Neuronal stem cell (in vitro differentiated cells): ENCODE results near the gene SNX24.

Source experiments
- DNase-seq: peaks from one replicate; pipeline ENCODE4 v3.0.0-alpha.2; 2013; ENCODE audit warnings: low spot score
- H2AFZ ChIP-seq: one replicate; pipeline ENCODE4 v1.6.1; 2013; ENCODE audit warnings: mild to moderate bottlenecking, low read length, inconsistent platforms
- H2AK5ac ChIP-seq: 2 replicates; pipeline ENCODE4 v1.6.1; 2013; ENCODE audit warnings: low read depth, mild to moderate bottlenecking, inconsistent platforms, low read length, moderate library complexity, mixed read lengths
- H2BK120ac ChIP-seq: 2 replicates; pipeline ENCODE4 v1.6.1; 2013; ENCODE audit warnings: low read depth, mild to moderate bottlenecking, inconsistent platforms, low read length, moderate library complexity, mixed read lengths
- H2BK12ac ChIP-seq: one replicate; pipeline ENCODE4 v1.6.1; 2013; ENCODE audit warnings: low read length, inconsistent platforms
- H2BK15ac ChIP-seq: 2 replicates; pipeline ENCODE4 v1.6.1; 2013; ENCODE audit warnings: mild to moderate bottlenecking, low read length, inconsistent platforms, mixed read lengths
- H2BK5ac ChIP-seq: one replicate; pipeline ENCODE4 v1.6.1; 2013; ENCODE audit warnings: inconsistent platforms, mild to moderate bottlenecking, low read length, moderate library complexity
- H3K14ac ChIP-seq: one replicate; pipeline ENCODE4 v1.6.1; 2013; ENCODE audit warnings: low read length, inconsistent platforms
- H3K18ac ChIP-seq: 2 replicates; pipeline ENCODE4 v1.6.1; 2013; ENCODE audit warnings: low read length, inconsistent platforms
- H3K23ac ChIP-seq: 2 replicates; pipeline ENCODE4 v1.6.1; 2013; ENCODE audit warnings: low read depth, mild to moderate bottlenecking, mixed read lengths, low read length, inconsistent platforms; ENCODE audit not compliant: poor library complexity
- H3K27ac ChIP-seq: replicated peaks from 3 replicates; pipeline ENCODE4 v1.5.1; 2013; ENCODE audit warnings: low read length, inconsistent platforms
- H3K27me3 ChIP-seq, 3 experiments: 2 replicates each; pipeline ENCODE4 v1.6.1; 2013; ENCODE audit warnings: low read length in 3 of 3, mild to moderate bottlenecking in 2 of 3, inconsistent platforms in 1 of 3, low read depth in 1 of 3, mixed read lengths in 1 of 3, moderate library complexity in 1 of 3; ENCODE audit not compliant: control insufficient read depth in 3 of 3, insufficient read depth in 3 of 3
- H3K36me3 ChIP-seq, 2 donors: replicated peaks in 1 of 2; 2 replicates each; pipeline ENCODE4 v1.6.1; 2013; ENCODE audit warnings: low read length in 2 of 2; ENCODE audit not compliant: control insufficient read depth in 2 of 2, insufficient read depth in 2 of 2
- H3K4ac ChIP-seq: 2 replicates; pipeline ENCODE4 v1.6.1; 2013; ENCODE audit warnings: inconsistent platforms, mild to moderate bottlenecking, low read length, moderate library complexity
- H3K4me1 ChIP-seq, 2 donors: 1 replicate in 1 of 2; 2 replicates in 1 of 2; pipeline ENCODE4 v1.6.1; 2013; ENCODE audit warnings: low read length in 2 of 2, low read depth in 1 of 2; ENCODE audit not compliant: control insufficient read depth in 2 of 2, insufficient read depth in 1 of 2
- H3K4me2 ChIP-seq: one replicate; pipeline ENCODE4 v1.6.1; 2013; ENCODE audit warnings: mild to moderate bottlenecking, low read length, inconsistent platforms; ENCODE audit not compliant: insufficient read depth, poor library complexity, severe bottlenecking
- H3K4me3 ChIP-seq, 2 donors: 2 replicates each; pipeline ENCODE4 v1.5.1; 2013; ENCODE audit warnings: low read length in 2 of 2, mild to moderate bottlenecking in 2 of 2, inconsistent platforms in 1 of 2, moderate library complexity in 1 of 2
- H3K79me1 ChIP-seq: one replicate; pipeline ENCODE4 v1.6.1; 2013; ENCODE audit warnings: low read depth, mild to moderate bottlenecking, inconsistent platforms, low read length, moderate library complexity
- H3K9ac ChIP-seq: one replicate; pipeline ENCODE4 v1.6.1; 2013; ENCODE audit warnings: mild to moderate bottlenecking, low read depth, low read length, inconsistent platforms; ENCODE audit not compliant: poor library complexity
- H3K9me3 ChIP-seq, 2 donors: replicated peaks in 1 of 2; 2 replicates each; pipeline versions ENCODE3 to v1.6.1; 2013; ENCODE audit warnings: low read length in 2 of 2, mild to moderate bottlenecking in 2 of 2, inconsistent platforms in 1 of 2, low read depth in 1 of 2, mixed read lengths in 1 of 2, moderate library complexity in 1 of 2; ENCODE audit not compliant: control insufficient read depth in 2 of 2, insufficient read depth in 1 of 2
- H4K8ac ChIP-seq: one replicate; pipeline ENCODE4 v1.6.1; 2013; ENCODE audit warnings: low read depth, mild to moderate bottlenecking, inconsistent platforms, low read length, moderate library complexity
- H4K91ac ChIP-seq: one replicate; pipeline ENCODE4 v1.6.1; 2013; ENCODE audit warnings: low read length, low read depth, mild to moderate bottlenecking, inconsistent platforms; ENCODE audit not compliant: poor library complexity
- WGBS, 2 donors: extraction: QIAGEN DNeasy Blood & Tissue Kit; methylation state at CpG; one replicate each; pipeline ENCODE4 v1.1.7; 2013; ENCODE audit warnings: missing lambda C conversion rate in 2 of 2, mixed read lengths in 1 of 2; ENCODE audit not compliant: insufficient read length in 2 of 2, insufficient replicate concordance in 1 of 2; ENCODE audit errors: extremely low coverage in 2 of 2; 5-methylcytosine and 5-hydroxymethylcytosine counted together

The SNX24 gene

DNA sequence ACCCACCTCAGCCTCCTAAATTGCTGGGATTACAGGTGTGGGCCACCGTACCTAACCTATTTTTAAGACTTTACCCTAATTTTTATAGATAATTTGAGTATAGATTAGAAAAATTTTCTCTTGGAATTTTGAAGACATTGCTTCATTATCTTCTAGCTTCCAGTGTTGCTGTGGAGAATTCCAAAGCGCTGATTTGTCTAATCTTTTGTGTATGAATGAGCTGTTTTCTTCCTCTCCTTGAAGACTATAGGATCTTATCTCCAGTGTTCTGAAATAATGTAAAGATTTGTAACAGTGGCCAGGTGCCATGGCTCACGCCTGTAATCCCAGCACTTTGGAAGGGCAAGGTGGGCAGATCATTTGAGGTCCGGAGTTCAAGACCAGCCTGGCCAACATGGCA is 5.7 kb upstream of the SNX24 start:
- peaks cover 0 to 11% (median 2%) of the 10 kb centered on the region in 3 experiments for H3K27me3 ChIP-seq
- H3K18ac ChIP-seq: no peak overlapping the region
- H3K27ac ChIP-seq: no peak overlapping the region
- H3K4me1 ChIP-seq: peaks cover 0 to 4% of the 10 kb centered on the region in 2 donors
- H2BK15ac ChIP-seq: no peak overlapping the region
- no peaks in the 10 kb centered on the region for H3K36me3 ChIP-seq
- H3K79me1 ChIP-seq: no peaks in the 10 kb centered on the region
- H3K9ac ChIP-seq: no peak overlapping the region
- no peak overlapping the region for H3K4ac ChIP-seq
- no peak overlapping the region for H3K4me2 ChIP-seq
- no CpG with 5 or more reads among the region's 4 CpGs for WGBS, 2 donors
- no peak overlapping the region for H4K91ac ChIP-seq
- no peak overlapping the region for H2BK120ac ChIP-seq
- H3K4me3 ChIP-seq: no peak overlapping the region
- H4K8ac ChIP-seq: no peak overlapping the region
- no peak overlapping the region for H2AFZ ChIP-seq
- H3K9me3 ChIP-seq: peaks cover 0 to 5% of the 10 kb centered on the region in 2 donors
- no peak overlapping the region for H2AK5ac ChIP-seq
- no peak overlapping the region for H3K14ac ChIP-seq
- H3K23ac ChIP-seq: no peak overlapping the region
- DNase-seq: no peak
- H2BK12ac ChIP-seq: no peak overlapping the region
- H2BK5ac ChIP-seq: no peak overlapping the region

DNA sequence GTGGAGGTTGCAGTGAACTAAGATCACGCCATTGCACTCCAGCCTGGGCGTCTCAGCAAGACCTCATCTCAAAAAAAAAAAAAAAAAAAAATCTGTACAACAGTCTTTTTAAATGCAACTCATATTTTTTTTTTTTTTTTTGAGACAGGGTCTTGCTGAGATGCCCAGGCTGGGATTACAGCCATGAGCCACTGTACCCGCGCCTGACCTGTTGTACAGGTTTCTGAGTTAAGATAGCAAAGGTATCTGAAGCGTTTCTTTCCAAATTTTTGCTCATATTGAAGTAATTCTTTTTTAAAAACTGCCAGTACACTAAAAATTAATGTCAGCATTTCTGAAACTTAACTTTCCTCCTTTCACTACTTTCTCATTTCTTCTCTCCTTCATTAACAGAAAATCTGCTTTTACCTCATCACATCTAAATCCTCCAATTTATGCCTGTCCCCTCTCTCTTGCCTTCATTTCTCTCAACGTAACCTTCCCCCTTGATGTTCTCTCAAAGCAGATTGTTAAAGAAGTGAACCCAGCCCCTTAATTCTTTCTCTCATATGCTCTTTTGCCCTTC is 3.3 kb upstream of the SNX24 start:
- H2AFZ ChIP-seq: no peak overlapping the region
- H2BK12ac ChIP-seq: no peak overlapping the region
- no CpG with 5 or more reads among the region's 6 CpGs for WGBS, 2 donors
- no peaks in the 10 kb centered on the region for H3K79me1 ChIP-seq
- peaks cover 6 to 7% of the 10 kb centered on the region in 2 donors for H3K4me1 ChIP-seq
- H2AK5ac ChIP-seq: no peak overlapping the region
- H4K8ac ChIP-seq: no peak overlapping the region
- no peak overlapping the region for H3K18ac ChIP-seq
- no peak overlapping the region for H2BK120ac ChIP-seq
- no peak overlapping the region for H3K4me3 ChIP-seq
- no peak overlapping the region for H2BK5ac ChIP-seq
- DNase-seq: no peak
- no peak overlapping the region for H3K4me2 ChIP-seq
- H3K9me3 ChIP-seq: peaks cover 0 to 5% of the 10 kb centered on the region in 2 donors
- H2BK15ac ChIP-seq: no peak overlapping the region
- H4K91ac ChIP-seq: no peak overlapping the region
- no peak overlapping the region for H3K23ac ChIP-seq
- no peak overlapping the region for H3K14ac ChIP-seq
- peaks cover 0 to 15% (median 2%) of the 10 kb centered on the region in 3 experiments for H3K27me3 ChIP-seq
- H3K4ac ChIP-seq: no peak overlapping the region
- no peaks in the 10 kb centered on the region for H3K36me3 ChIP-seq
- no peak overlapping the region for H3K27ac ChIP-seq
- no peak overlapping the region for H3K9ac ChIP-seq

DNA sequence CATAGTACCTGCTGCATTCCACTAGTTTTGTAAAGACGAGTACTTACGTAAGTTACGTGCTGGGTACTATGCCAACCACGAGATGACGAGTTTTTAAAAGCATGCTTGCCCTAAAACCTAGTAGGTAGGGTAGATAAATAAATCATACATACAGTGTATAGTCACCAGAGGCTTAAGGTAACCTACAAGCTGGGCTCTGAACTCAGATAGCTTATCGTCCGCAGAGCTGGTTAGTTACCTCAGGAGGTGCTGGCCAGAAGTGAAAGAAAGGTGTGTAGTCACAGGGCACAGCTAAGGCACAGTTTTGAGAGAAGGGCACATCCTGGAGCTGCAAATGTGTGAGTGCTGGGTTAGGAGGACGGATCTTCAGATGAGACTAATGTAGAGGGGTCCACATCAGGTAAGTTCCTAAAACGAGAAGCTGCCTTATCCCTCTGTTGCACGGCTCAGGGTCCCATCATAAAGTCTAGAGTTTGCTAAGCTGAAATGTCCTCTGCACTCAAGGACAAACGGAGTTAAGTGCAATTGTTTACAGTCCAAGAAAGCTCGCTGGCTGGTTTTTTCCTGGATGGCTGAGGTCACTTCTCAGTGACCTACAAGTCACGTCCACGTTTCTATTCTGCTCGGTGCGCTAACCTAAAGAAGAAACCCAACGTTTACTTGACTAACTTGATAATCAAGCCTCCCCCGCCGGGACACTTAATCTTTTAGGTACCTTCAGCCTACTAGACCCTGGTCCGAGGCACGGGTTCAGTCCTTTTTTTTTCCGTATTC is 1.1 kb upstream of the SNX24 start:
- Histone ChIP-seq H3K23ac (no peak overlapping the region), H3K18ac (no peak overlapping the region), H2BK12ac (no peak overlapping the region), H3K9ac (no peak overlapping the region), H3K9me3 (peaks cover 0 to 5% of the 10 kb centered on the region in 2 donors), H3K4me1 (peaks cover 6 to 7% of the 10 kb centered on the region in 2 donors), H3K36me3 (no peaks in the 10 kb centered on the region), H3K14ac (no peak overlapping the region), H3K27me3 (peaks cover 0 to 15% (median 2%) of the 10 kb centered on the region in 3 experiments), H2BK5ac (no peak overlapping the region), H2AFZ (peak overlapping the region; percentile 98), H2AK5ac (no peak overlapping the region), H3K4me2 (peak overlapping the region; percentile 64), H3K4me3 (peak overlapping the region in 1 of 2 donors; percentile 68), H4K8ac (no peak overlapping the region), H3K79me1 (no peaks in the 10 kb centered on the region), H2BK15ac (no peak overlapping the region), H3K4ac (no peak overlapping the region), H4K91ac (no peak overlapping the region), H2BK120ac (no peak overlapping the region), H3K27ac (no peak overlapping the region)
- no CpG with 5 or more reads among the region's 22 CpGs for WGBS, 2 donors
- DNase-seq: no peak

DNA sequence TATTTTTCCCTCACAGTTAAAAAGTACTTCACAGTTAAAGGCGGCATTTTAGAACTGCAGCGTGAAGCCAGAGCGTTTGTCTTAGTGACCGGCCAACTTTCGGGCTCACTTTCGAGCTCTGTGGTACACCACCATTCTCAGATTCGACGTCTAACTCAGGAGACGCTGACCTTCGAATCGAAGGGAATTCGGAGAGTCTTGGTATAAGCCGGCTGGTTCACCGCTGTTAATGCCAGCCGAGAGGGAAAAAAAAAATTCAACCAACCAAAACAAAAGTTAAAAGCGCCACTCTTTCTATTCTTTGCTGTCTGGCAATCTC is 544 bp upstream of the SNX24 start:
- Histone ChIP-seq H3K36me3 (no peaks in the 10 kb centered on the region), H2AFZ (peak overlapping the region; percentile 98)

More for the DNA sequence above, 544 bp upstream of the SNX24 start:
- H4K8ac ChIP-seq: no peak overlapping the region
- peaks cover 6 to 7% of the 10 kb centered on the region in 2 donors for H3K4me1 ChIP-seq
- H3K4me3 ChIP-seq: peak overlapping the region; percentile 68 to 96
- no peak overlapping the region for H3K4ac ChIP-seq
- no peak overlapping the region for H3K9ac ChIP-seq
- peaks cover 0 to 15% (median 2%) of the 10 kb centered on the region in 3 experiments for H3K27me3 ChIP-seq
- no CpG with 5 or more reads among the region's 16 CpGs for WGBS, 2 donors
- H3K14ac ChIP-seq: no peak overlapping the region
- no peak overlapping the region for H3K18ac ChIP-seq
- H3K79me1 ChIP-seq: no peaks in the 10 kb centered on the region
- H4K91ac ChIP-seq: no peak overlapping the region
- H2AK5ac ChIP-seq: no peak overlapping the region
- no peak for DNase-seq
- H2BK15ac ChIP-seq: no peak overlapping the region
- no peak overlapping the region for H2BK120ac ChIP-seq
- H2BK5ac ChIP-seq: no peak overlapping the region
- H3K23ac ChIP-seq: no peak overlapping the region
- H3K27ac ChIP-seq: no peak overlapping the region
- no peak overlapping the region for H2BK12ac ChIP-seq
- H3K4me2 ChIP-seq: peak overlapping the region; percentile 64
- peaks cover 0 to 5% of the 10 kb centered on the region in 2 donors for H3K9me3 ChIP-seq
